SIG-M5 (cell line): ENCODE data around the gene PLOD1.
"Not testable (repeated sequence)": the region's sequence is repeated elsewhere in the genome, so short reads cannot be mapped to it uniquely, and the experiment has no call there.

Experiments used
- DNase-seq: peaks from one replicate; lab custom pipeline; 2025; lab: John Stamatoyannopoulos, UW

Gene PLOD1

GRCh38 chr1:11934302-11935056, at the start of gene PLOD1:
Gene PLOD1, plus strand, starts transcription at chr1:11934717. Its CDS starts 63 bp downstream, at chr1:11934780.
- peak; percentile 37 for DNase-seq

GRCh38 chr1:11885916-11886315, 48.6 kb upstream of the PLOD1 start:
- DNase-seq = no peak

- no peak for DNase-seq
These were observed 47.4 kb upstream of the PLOD1 start for GRCh38 chr1:11886986-11887665.

- DNase-seq = no peak
These were observed 46.9 kb upstream of the PLOD1 start for GRCh38 chr1:11887666-11888007.

- no peak for DNase-seq
These were observed 46.2 kb upstream of the PLOD1 start for GRCh38 chr1:11888206-11888876.

GRCh38 chr1:11888877-11889208, 45.7 kb upstream of the PLOD1 start:
- DNase-seq = no peak

GRCh38 chr1:11891433-11892186, 42.9 kb upstream of the PLOD1 start:
- no peak for DNase-seq

- no peak for DNase-seq
These were observed 40.6 kb upstream of the PLOD1 start for GRCh38 chr1:11893907-11894251.

GRCh38 chr1:11894501-11894900, 40.0 kb upstream of the PLOD1 start:
- not testable (repeated sequence) for DNase-seq

GRCh38 chr1:11898086-11898785, 36.3 kb upstream of the PLOD1 start:
- no peak for DNase-seq

GRCh38 chr1:11898831-11899467, 35.6 kb upstream of the PLOD1 start:
- DNase-seq = no peak

GRCh38 chr1:11901446-11901845, 33.1 kb upstream of the PLOD1 start:
- not testable (repeated sequence) for DNase-seq

GRCh38 chr1:11903210-11903609, 31.3 kb upstream of the PLOD1 start:
- DNase-seq = no peak

GRCh38 chr1:11904156-11904555, 30.4 kb upstream of the PLOD1 start:
- not testable (repeated sequence) for DNase-seq

- DNase-seq = no peak
These were observed 29.5 kb upstream of the PLOD1 start for GRCh38 chr1:11904978-11905377.

- DNase-seq = no peak
These were observed 27.6 kb upstream of the PLOD1 start for GRCh38 chr1:11906870-11907269.

- peak; percentile 82 for DNase-seq
These were observed 27.0 kb upstream of the PLOD1 start for GRCh38 chr1:11907275-11908094.

- DNase-seq = peak; percentile 91
These were observed 26.3 kb upstream of the PLOD1 start for GRCh38 chr1:11908095-11908675.

- not testable (repeated sequence) for DNase-seq
These were observed 23.6 kb upstream of the PLOD1 start for GRCh38 chr1:11910914-11911228.

- DNase-seq = no peak
These were observed 22.5 kb upstream of the PLOD1 start for GRCh38 chr1:11912000-11912399.
